Right atrium auricular region (tissue), 2 donors: Measurements from ENCODE around the gene MAD1L1. TPM values are rescaled to one million over a fixed set of nuclear protein-coding genes. Genes with fewer than 3 reads are reported as not detected.

Source experiments
- DNase-seq: peaks from one replicate; pipeline ENCODE4 v3.0.0-alpha.2; 2019; ENCODE audit warnings: low spot score
- H3K27ac ChIP-seq, 2 donors: fragments of 200-600 bp; sonication (generic); 1 replicate in 1 of 2; 2 replicates in 1 of 2; pipeline ENCODE4 v1.5.1; 2016 to 2019
- H3K27me3 ChIP-seq, 2 donors: fragments of 200-600 bp; sonication (generic); one replicate each; pipeline versions ENCODE4 v1.5.1 to v1.6.0; 2017 to 2019
- H3K36me3 ChIP-seq: fragments of 200-600 bp; sonication (generic); one replicate; pipeline ENCODE4 v1.5.1; 2016
- H3K4me1 ChIP-seq, 2 donors: fragments of 200-600 bp; sonication (generic); one replicate each; pipeline versions ENCODE4 v1.5.1 to v1.6.0; 2017 to 2019
- H3K4me3 ChIP-seq, 2 donors: fragments of 200-600 bp; sonication (generic); 1 replicate in 1 of 2; 2 replicates in 1 of 2; pipeline ENCODE4 v1.5.1; 2017 to 2019; ENCODE audit warnings: mild to moderate bottlenecking in 1 of 2, moderate library complexity in 1 of 2
- H3K9me3 ChIP-seq, 2 donors: fragments of 200-600 bp; sonication (generic); one replicate each; pipeline ENCODE4 v1.5.1; 2019
- total RNA-seq, 2 donors: library from RNA; depleted of rRNA; stranded (reverse); fragments of >200 nt; gene quantifications; one replicate each; pipeline ENCODE4 v1.1.0, GENCODE V29; 2016
- TF ChIP-seq, protein P1 (sequence below), 2 donors: fragments of 200-600 bp; sonication (generic); IDR thresholded peaks; one replicate each; pipeline ENCODE4 v1.5.1; 2019; ENCODE audit warnings: antibody characterized with exemption in 2 of 2

MAD1L1 gene
- total RNA-seq, 2 donors from 2014 or later: 13.3 to 31.9 TPM

GRCh38 chr7:2180081-2180480, 52.7 kb downstream of the MAD1L1 start:
- peaks cover 0 to 12% of the 10 kb centered on the region in 2 donors for H3K4me1 ChIP-seq
- TF ChIP-seq, protein P1, sequence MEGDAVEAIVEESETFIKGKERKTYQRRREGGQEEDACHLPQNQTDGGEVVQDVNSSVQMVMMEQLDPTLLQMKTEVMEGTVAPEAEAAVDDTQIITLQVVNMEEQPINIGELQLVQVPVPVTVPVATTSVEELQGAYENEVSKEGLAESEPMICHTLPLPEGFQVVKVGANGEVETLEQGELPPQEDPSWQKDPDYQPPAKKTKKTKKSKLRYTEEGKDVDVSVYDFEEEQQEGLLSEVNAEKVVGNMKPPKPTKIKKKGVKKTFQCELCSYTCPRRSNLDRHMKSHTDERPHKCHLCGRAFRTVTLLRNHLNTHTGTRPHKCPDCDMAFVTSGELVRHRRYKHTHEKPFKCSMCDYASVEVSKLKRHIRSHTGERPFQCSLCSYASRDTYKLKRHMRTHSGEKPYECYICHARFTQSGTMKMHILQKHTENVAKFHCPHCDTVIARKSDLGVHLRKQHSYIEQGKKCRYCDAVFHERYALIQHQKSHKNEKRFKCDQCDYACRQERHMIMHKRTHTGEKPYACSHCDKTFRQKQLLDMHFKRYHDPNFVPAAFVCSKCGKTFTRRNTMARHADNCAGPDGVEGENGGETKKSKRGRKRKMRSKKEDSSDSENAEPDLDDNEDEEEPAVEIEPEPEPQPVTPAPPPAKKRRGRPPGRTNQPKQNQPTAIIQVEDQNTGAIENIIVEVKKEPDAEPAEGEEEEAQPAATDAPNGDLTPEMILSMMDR (IDR thresholded peaks at IDR 0.05): no peak
- H3K27ac ChIP-seq: no peak overlapping the region
- H3K27me3 ChIP-seq: no peaks in the 10 kb centered on the region
- no peak overlapping the region for H3K4me3 ChIP-seq
- H3K9me3 ChIP-seq: no peaks in the 10 kb centered on the region
- H3K36me3 ChIP-seq: no peaks in the 10 kb centered on the region
- peak; percentile 16 for DNase-seq

DNA sequence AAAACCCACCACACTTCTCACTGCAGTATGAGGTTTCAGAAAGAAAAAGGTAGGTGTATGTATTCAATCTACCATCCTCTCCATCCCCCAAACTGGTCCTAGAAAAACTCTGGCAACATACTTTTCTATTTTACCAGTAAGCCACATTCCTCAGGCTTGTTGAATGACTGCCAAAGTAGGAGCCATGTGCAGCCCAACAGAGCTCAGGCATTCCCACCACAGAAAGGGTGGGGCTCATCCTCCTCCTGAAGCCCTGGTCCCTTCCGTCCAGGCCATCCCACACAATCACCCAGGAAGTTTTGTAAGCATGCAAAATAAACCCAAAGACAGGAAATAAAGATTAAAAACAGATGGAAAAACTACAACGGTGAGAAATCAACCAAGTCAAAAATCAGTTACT, 57.2 kb downstream of the MAD1L1 start:
- H3K27ac ChIP-seq: peak overlapping the region in 1 of 2 donors; percentile 38
- no peaks in the 10 kb centered on the region for H3K27me3 ChIP-seq
- no peaks in the 10 kb centered on the region for H3K9me3 ChIP-seq
- peaks cover 0 to 34% of the 10 kb centered on the region in 2 donors for H3K4me1 ChIP-seq
- H3K4me3 ChIP-seq: no peak overlapping the region
- TF ChIP-seq, protein P1 (IDR thresholded peaks at IDR 0.05): no peak
- DNase-seq: peak; percentile 63
- H3K36me3 ChIP-seq: no peaks in the 10 kb centered on the region

GRCh38 chr7:2175091-2175490, 57.7 kb downstream of the MAD1L1 start:
- Histone ChIP-seq H3K9me3 (no peaks in the 10 kb centered on the region), H3K4me3 (no peak overlapping the region), H3K27me3 (no peaks in the 10 kb centered on the region), H3K27ac (peak overlapping the region; percentile 0 to 38), H3K36me3 (no peaks in the 10 kb centered on the region), H3K4me1 (peaks cover 0 to 34% of the 10 kb centered on the region in 2 donors)
- DNase-seq: peak; percentile 53
- TF ChIP-seq, protein P1 (IDR thresholded peaks at IDR 0.05): no peak

GRCh38 chr7:2173189-2173827, 59.4 kb downstream of the MAD1L1 start:
- no peaks in the 10 kb centered on the region for H3K9me3 ChIP-seq
- peaks cover 0 to 34% of the 10 kb centered on the region in 2 donors for H3K4me1 ChIP-seq
- TF ChIP-seq, protein P1 (IDR thresholded peaks at IDR 0.05): no peak
- no peaks in the 10 kb centered on the region for H3K27me3 ChIP-seq
- H3K4me3 ChIP-seq: no peak overlapping the region
- H3K36me3 ChIP-seq: no peaks in the 10 kb centered on the region
- H3K27ac ChIP-seq: no peak overlapping the region
- DNase-seq: peak; percentile 43

- TF ChIP-seq, protein P1 (IDR thresholded peaks at IDR 0.05): no peak
- Histone ChIP-seq H3K4me3 (no peak overlapping the region), H3K9me3 (no peaks in the 10 kb centered on the region), H3K4me1 (peaks cover 0 to 34% of the 10 kb centered on the region in 2 donors), H3K27ac (no peak overlapping the region), H3K27me3 (no peaks in the 10 kb centered on the region), H3K36me3 (no peaks in the 10 kb centered on the region)
- DNase-seq: peak; percentile 50
Observed at GRCh38 chr7:2172311-2173188, 60.2 kb downstream of the MAD1L1 start.
